IMR-90 (cell line): Measurements from ENCODE around the gene TM4SF20.

ENCODE experiments used
- BHLHE40 ChIP-seq: fragments of 150-350 bp; IDR thresholded peaks from 2 replicates; pipeline ENCODE4 v1.6.1; 2016; ENCODE audit warnings: mild to moderate bottlenecking, low read depth, low read length
- MAFK ChIP-seq: IDR thresholded peaks from 2 replicates; pipeline ENCODE4 v1.6.1; 2012; ENCODE audit warnings: low read depth, low read length, improper control_type of control experiment
- MAZ ChIP-seq: IDR thresholded peaks from 2 replicates; pipeline ENCODE4 v1.6.1; 2012; ENCODE audit warnings: low read depth, mild to moderate bottlenecking, low read length, improper control_type of control experiment, moderate library complexity, borderline replicate concordance
- NFE2L2 ChIP-seq: fragments of 150-350 bp; IDR thresholded peaks from 2 replicates; pipeline ENCODE4 v1.6.1; 2016; ENCODE audit warnings: low read depth, mild to moderate bottlenecking, low read length
- POLR2A ChIP-seq: IDR thresholded peaks from 2 replicates; pipeline ENCODE4 v1.6.1; 2012; ENCODE audit warnings: mild to moderate bottlenecking, low read depth, low read length
- RAD21 ChIP-seq: IDR thresholded peaks from 2 replicates; pipeline ENCODE4 v1.6.1; 2012; ENCODE audit warnings: low read length, improper control_type of control experiment
- RCOR1 ChIP-seq: IDR thresholded peaks from 2 replicates; pipeline ENCODE4 v1.6.1; 2012; ENCODE audit warnings: mild to moderate bottlenecking, low read length, improper control_type of control experiment; ENCODE audit not compliant: insufficient replicate concordance
- SMC3 ChIP-seq: fragments of 150-350 bp; IDR thresholded peaks from 2 replicates; pipeline ENCODE4 v1.6.1; 2016; ENCODE audit warnings: low read depth, mild to moderate bottlenecking, antibody characterized with exemption, low read length, moderate library complexity
- USF2 ChIP-seq: fragments of 150-350 bp; IDR thresholded peaks from 2 replicates; pipeline ENCODE4 v1.6.1; 2017; ENCODE audit warnings: mild to moderate bottlenecking, antibody characterized with exemption, low read length, low read depth
- TF ChIP-seq, protein P1 (sequence below): conservative IDR thresholded peaks from 2 replicates; pipeline ENCODE4 v1.5.1; 2012; ENCODE audit warnings: mild to moderate bottlenecking, low read depth, low read length, improper control_type of control experiment
- TF ChIP-seq, protein P2 (sequence below): fragments of 150-350 bp; IDR thresholded peaks from 2 replicates; pipeline ENCODE4 v1.6.1; 2016; ENCODE audit warnings: low read depth, mild to moderate bottlenecking, low read length, moderate library complexity, borderline replicate concordance

DNA sequence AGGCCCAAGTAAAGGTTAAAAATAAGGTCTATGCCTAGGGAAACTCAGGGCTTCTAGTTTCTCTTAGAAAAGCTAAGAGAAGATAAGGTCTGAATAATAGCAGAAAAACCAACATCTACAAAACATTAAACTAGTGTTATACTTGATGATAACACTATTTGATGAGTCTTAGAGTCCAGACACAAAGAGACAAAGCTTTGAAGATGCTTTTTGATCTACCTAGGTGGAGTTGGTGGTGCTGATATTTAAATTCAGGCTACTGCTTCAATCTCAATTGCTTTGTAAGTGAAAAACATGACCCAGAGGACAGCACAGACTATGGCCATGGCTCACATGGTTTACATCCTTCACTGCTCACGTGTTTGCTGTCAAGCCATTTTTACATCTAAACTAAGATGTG is 65.8 kb downstream of the TM4SF20 start:
- TF ChIP-seq, protein P1, sequence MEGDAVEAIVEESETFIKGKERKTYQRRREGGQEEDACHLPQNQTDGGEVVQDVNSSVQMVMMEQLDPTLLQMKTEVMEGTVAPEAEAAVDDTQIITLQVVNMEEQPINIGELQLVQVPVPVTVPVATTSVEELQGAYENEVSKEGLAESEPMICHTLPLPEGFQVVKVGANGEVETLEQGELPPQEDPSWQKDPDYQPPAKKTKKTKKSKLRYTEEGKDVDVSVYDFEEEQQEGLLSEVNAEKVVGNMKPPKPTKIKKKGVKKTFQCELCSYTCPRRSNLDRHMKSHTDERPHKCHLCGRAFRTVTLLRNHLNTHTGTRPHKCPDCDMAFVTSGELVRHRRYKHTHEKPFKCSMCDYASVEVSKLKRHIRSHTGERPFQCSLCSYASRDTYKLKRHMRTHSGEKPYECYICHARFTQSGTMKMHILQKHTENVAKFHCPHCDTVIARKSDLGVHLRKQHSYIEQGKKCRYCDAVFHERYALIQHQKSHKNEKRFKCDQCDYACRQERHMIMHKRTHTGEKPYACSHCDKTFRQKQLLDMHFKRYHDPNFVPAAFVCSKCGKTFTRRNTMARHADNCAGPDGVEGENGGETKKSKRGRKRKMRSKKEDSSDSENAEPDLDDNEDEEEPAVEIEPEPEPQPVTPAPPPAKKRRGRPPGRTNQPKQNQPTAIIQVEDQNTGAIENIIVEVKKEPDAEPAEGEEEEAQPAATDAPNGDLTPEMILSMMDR: no peak
- no peak for TF ChIP-seq BHLHE40
- no peak for TF ChIP-seq SMC3
- TF ChIP-seq MAZ: no peak
- TF ChIP-seq RCOR1: no peak
- no peak for TF ChIP-seq NFE2L2
- no peak for TF ChIP-seq RAD21
- TF ChIP-seq MAFK: no peak
- no peak for TF ChIP-seq USF2
- no peak for TF ChIP-seq POLR2A
- TF ChIP-seq, protein P2, sequence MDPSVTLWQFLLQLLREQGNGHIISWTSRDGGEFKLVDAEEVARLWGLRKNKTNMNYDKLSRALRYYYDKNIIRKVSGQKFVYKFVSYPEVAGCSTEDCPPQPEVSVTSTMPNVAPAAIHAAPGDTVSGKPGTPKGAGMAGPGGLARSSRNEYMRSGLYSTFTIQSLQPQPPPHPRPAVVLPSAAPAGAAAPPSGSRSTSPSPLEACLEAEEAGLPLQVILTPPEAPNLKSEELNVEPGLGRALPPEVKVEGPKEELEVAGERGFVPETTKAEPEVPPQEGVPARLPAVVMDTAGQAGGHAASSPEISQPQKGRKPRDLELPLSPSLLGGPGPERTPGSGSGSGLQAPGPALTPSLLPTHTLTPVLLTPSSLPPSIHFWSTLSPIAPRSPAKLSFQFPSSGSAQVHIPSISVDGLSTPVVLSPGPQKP: no peak
